Karpas-422 (cell line): Measurements from ENCODE around the gene CACNA1I. TPM values are rescaled to one million over a fixed set of nuclear protein-coding genes. Genes with fewer than 3 reads are reported as not detected.
A peak's percentile ranks its signal among the peaks of the same experiment; 100 is the strongest.
"Not testable (repeated sequence)": the region's sequence is repeated elsewhere in the genome, so short reads cannot be mapped to it uniquely, and the experiment has no call there.

Source experiments
- DNase-seq: peaks from one replicate; pipeline ENCODE4 v3.0.0-alpha.2; 2015
- H2AFZ ChIP-seq: fragments of 200-600 bp; sonication (generic); 2 replicates; pipeline ENCODE4 v1.6.1; 2014; ENCODE audit warnings: antibody characterized with exemption, low read length, mixed read lengths
- H3K27ac ChIP-seq: fragments of 200-600 bp; sonication (generic); 2 replicates; pipeline ENCODE4 v1.5.1; 2014; ENCODE audit warnings: mild to moderate bottlenecking, low read length, moderate library complexity
- H3K27me3 ChIP-seq: fragments of 200-600 bp; sonication (generic); 2 replicates; pipeline ENCODE4 v1.6.1; 2014; ENCODE audit warnings: low read length, mixed read lengths
- H3K36me3 ChIP-seq: fragments of 200-600 bp; sonication (generic); 2 replicates; pipeline ENCODE4 v1.6.1; 2014; ENCODE audit warnings: low read length, mixed read lengths; ENCODE audit not compliant: insufficient read depth
- H3K4me1 ChIP-seq: fragments of 200-600 bp; sonication (generic); 2 replicates; pipeline ENCODE4 v1.6.1; 2014; ENCODE audit warnings: mild to moderate bottlenecking, low read length, mixed read lengths
- H3K4me2 ChIP-seq: fragments of 200-600 bp; sonication (generic); 2 replicates; pipeline ENCODE4 v1.6.1; 2014; ENCODE audit warnings: low read length, low read depth, mild to moderate bottlenecking; ENCODE audit not compliant: poor library complexity, severe bottlenecking
- H3K4me3 ChIP-seq: fragments of 200-600 bp; sonication (generic); 2 replicates; pipeline ENCODE4 v1.5.1; 2014; ENCODE audit warnings: mild to moderate bottlenecking, antibody characterized with exemption, low read length, mixed read lengths
- H3K79me2 ChIP-seq: fragments of 200-600 bp; sonication (generic); 2 replicates; pipeline ENCODE4 v1.6.1; 2014; ENCODE audit warnings: mild to moderate bottlenecking, low read length, mixed read lengths
- H3K9ac ChIP-seq: fragments of 200-600 bp; sonication (generic); 2 replicates; pipeline ENCODE4 v1.6.0; 2014; ENCODE audit warnings: low read length
- H3K9me2 ChIP-seq: fragments of 200-600 bp; sonication (generic), shearing (Covaris generic); replicated peaks from 2 replicates; pipeline ENCODE4 v1.6.0; 2014; ENCODE audit warnings: mild to moderate bottlenecking, low read length, moderate library complexity; ENCODE audit not compliant: insufficient read depth
- H3K9me3 ChIP-seq: fragments of 300-700, 200-600 bp; sonication (generic); 2 replicates; pipeline ENCODE4 v1.6.1; 2014; ENCODE audit warnings: low read length, mixed read lengths
- H4K20me1 ChIP-seq: fragments of 200-600 bp; sonication (generic); 2 replicates; pipeline ENCODE4 v1.6.1; 2014; ENCODE audit warnings: mild to moderate bottlenecking, antibody characterized with exemption, low read length, low read depth; ENCODE audit not compliant: insufficient read depth
- total RNA-seq: library from RNA; depleted of rRNA; stranded (reverse); fragments of >200 nt; shearing (Covaris generic); gene quantifications from 2 replicates; pipeline ENCODE4 v1.2.3, GENCODE V29; 2014; ENCODE audit warnings: low replicate concordance; rRNA removed

CACNA1I gene
- total RNA-seq: not detected in 2 replicates

DNA sequence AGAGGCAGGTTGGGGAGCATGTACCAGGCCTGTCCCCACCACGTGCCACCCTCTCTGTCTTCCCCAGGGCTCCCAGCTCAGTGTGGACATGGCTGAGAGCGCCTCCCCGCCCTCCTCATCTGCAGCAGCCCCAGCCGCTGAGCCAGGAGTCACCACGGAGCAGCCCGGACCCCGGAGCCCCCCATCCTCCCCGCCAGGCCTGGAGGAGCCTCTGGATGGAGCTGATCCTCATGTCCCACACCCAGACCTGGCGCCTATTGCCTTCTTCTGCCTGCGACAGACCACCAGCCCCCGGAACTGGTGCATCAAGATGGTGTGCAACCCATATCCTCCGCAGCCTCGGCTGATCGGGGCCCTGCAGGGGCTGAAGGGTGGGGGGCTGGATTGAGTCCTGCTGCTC lies at the start of gene CACNA1I:
Gene CACNA1I, plus strand, starts transcription at position 89 of the 400 bp plus-strand sequence. Its CDS starts 0 bp downstream, at position 89.
- H3K9ac ChIP-seq: no peak within 1 kb of the TSS
- DNase-seq: no peak
- no peaks in the 10 kb centered on the region for H3K9me2 ChIP-seq
- no peaks in the 10 kb centered on the region for H4K20me1 ChIP-seq
- H3K27me3 ChIP-seq: no peaks in the 10 kb centered on the region
- no peaks in the 10 kb centered on the region for H3K36me3 ChIP-seq
- no peaks in the 10 kb centered on the region for H3K79me2 ChIP-seq
- no peak within 1 kb of the TSS for H2AFZ ChIP-seq
- H3K4me2 ChIP-seq: no peak within 1 kb of the TSS
- H3K27ac ChIP-seq: no peak within 1 kb of the TSS
- no peak within 1 kb of the TSS for H3K4me3 ChIP-seq
- H3K9me3 ChIP-seq: no peaks in the 10 kb centered on the region
- H3K4me1 ChIP-seq: no peaks in the 10 kb centered on the region

DNA sequence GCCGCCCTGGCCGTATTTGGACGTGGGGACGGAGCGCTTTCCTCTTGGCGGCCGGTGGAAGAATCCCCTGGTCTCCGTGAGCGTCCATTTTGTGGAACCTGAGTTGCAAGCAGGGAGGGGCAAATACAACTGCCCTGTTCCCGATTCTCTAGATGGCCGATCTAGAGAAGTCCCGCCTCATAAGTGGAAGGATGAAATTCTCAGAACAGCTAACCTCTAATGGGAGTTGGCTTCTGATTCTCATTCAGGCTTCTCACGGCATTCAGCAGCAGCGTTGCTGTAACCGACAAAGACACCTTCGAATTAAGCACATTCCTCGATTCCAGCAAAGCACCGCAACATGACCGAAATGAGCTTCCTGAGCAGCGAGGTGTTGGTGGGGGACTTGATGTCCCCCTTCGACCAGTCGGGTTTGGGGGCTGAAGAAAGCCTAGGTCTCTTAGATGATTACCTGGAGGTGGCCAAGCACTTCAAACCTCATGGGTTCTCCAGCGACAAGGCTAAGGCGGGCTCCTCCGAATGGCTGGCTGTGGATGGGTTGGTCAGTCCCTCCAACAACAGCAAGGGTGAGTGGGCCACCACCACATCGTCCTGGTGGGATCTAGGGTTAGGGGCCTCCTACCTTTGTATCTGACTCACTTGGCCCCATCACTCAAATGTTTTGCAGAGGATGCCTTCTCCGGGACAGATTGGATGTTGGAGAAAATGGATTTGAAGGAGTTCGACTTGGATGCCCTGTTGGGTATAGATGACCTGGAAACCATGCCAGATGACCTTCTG lies 49.3 kb upstream of the CACNA1I start:
- Histone ChIP-seq H3K4me2 (peak overlapping the region; percentile 84), H3K27ac (peak overlapping the region; percentile 92), H3K79me2 (peaks cover 26% of the 10 kb centered on the region), H3K4me1 (peaks cover 60% of the 10 kb centered on the region), H3K36me3 (peaks cover 42% of the 10 kb centered on the region), H3K9ac (peak overlapping the region; percentile 99), H3K4me3 (peak overlapping the region; percentile 92), H4K20me1 (peaks cover 30% of the 10 kb centered on the region)
- not testable (repeated sequence) for H3K9me3 ChIP-seq, H3K9me2 ChIP-seq, H3K27me3 ChIP-seq, H2AFZ ChIP-seq
- peak; percentile 45 for DNase-seq

DNA sequence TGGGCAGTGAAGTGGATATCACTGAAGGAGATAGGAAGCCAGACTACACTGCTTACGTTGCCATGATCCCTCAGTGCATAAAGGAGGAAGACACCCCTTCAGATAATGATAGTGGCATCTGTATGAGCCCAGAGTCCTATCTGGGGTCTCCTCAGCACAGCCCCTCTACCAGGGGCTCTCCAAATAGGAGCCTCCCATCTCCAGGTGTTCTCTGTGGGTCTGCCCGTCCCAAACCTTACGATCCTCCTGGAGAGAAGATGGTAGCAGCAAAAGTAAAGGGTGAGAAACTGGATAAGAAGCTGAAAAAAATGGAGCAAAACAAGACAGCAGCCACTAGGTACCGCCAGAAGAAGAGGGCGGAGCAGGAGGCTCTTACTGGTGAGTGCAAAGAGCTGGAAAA lies 48.5 kb upstream of the CACNA1I start:
- H3K4me1 ChIP-seq: peaks cover 64% of the 10 kb centered on the region
- H3K36me3 ChIP-seq: peaks cover 37% of the 10 kb centered on the region
- peak overlapping the region; percentile 84 for H3K4me2 ChIP-seq
- H3K4me3 ChIP-seq: peak overlapping the region; percentile 92
- not testable (repeated sequence) for H3K27me3 ChIP-seq, DNase-seq, H3K9me3 ChIP-seq, H3K9me2 ChIP-seq, H2AFZ ChIP-seq
- H3K79me2 ChIP-seq: peaks cover 26% of the 10 kb centered on the region
- peak overlapping the region; percentile 92 for H3K27ac ChIP-seq
- peaks cover 30% of the 10 kb centered on the region for H4K20me1 ChIP-seq
- peak overlapping the region; percentile 99 for H3K9ac ChIP-seq

DNA sequence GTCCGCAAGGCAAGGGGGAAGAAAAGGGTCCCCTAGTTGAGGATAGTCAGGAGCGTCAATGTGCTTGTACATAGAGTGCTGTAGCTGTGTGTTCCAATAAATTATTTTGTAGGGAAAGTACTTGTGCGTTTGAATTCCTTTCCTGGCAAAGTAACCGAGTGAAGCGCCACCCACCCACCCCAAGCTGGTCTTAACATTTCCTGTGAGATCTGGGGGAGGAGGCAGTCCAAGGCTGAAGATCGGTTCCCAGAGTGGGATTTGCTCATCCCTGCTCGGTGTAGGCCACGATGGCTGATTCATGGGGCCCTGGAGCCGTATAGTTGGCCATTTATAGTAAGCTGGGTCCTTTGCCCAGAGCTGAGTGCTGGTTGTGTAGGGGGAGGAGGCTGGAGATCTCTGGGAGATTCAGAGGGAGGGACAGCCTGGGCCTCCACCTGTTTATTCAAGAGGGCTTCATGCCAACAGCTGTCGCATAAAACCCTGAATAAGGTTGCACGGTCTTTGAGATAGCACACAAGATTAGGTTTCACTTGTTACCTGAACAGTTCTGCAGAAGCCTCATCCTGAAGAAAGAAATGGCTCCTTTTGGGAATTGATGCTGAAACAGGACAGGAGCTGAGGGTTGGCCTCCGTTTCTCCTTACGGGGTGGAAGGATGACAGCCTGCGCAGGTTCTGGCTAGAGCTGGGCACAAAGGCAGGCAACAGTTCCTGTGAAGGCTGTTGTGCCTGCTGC lies 47.8 kb upstream of the CACNA1I start:
- Histone ChIP-seq H3K9ac (peak overlapping the region; percentile 99), H2AFZ (no peak overlapping the region), H3K27ac (peak overlapping the region; percentile 92), H3K79me2 (peaks cover 26% of the 10 kb centered on the region), H3K4me2 (peak overlapping the region; percentile 84), H3K4me1 (peaks cover 70% of the 10 kb centered on the region), H3K36me3 (peaks cover 33% of the 10 kb centered on the region), H3K27me3 (no peaks in the 10 kb centered on the region), H4K20me1 (peaks cover 30% of the 10 kb centered on the region), H3K9me2 (no peaks in the 10 kb centered on the region), H3K4me3 (peak overlapping the region; percentile 92), H3K9me3 (no peaks in the 10 kb centered on the region)
- peak; percentile 78 for DNase-seq

DNA sequence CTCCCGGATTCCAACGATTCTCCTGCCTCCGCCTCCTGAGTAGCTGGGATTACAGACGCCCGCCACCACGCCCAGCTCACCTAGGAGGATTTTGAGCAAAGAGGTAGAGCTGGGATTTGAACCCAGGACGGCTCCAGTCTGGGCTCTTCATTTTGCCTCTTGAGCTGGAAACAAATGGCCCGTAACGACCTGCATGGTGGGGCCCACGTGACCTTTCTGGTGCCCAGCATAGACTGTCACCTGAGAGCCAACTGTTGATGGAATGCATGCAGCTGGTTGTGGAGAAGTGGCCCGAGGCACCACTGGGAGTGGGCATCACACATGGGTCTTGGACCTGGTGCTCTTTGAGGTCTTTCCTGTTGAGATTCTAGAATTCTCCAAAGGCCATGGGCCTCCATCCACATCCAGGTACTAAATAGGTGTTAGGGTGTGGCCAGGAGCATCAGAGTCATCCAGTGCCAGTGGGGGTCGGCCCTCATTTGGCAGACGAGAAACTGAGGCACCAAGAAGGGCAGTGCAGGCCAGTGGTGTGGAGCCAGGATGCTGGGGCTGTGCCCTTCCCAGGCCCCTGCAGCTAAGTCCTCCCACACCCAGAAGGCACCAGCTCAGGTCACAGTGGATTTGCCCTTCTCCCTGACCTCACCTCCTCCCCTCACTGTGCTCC lies 46.3 kb upstream of the CACNA1I start:
- no peak overlapping the region for H2AFZ ChIP-seq
- no peaks in the 10 kb centered on the region for H3K9me2 ChIP-seq
- H3K27ac ChIP-seq: no peak overlapping the region
- H3K79me2 ChIP-seq: peaks cover 19% of the 10 kb centered on the region
- H3K9ac ChIP-seq: no peak overlapping the region
- no peaks in the 10 kb centered on the region for H3K9me3 ChIP-seq
- peak; percentile 81 for DNase-seq
- peaks cover 33% of the 10 kb centered on the region for H3K36me3 ChIP-seq
- H4K20me1 ChIP-seq: peaks cover 30% of the 10 kb centered on the region
- peaks cover 69% of the 10 kb centered on the region for H3K4me1 ChIP-seq
- H3K27me3 ChIP-seq: no peaks in the 10 kb centered on the region
- no peak overlapping the region for H3K4me3 ChIP-seq
- H3K4me2 ChIP-seq: no peak overlapping the region

DNA sequence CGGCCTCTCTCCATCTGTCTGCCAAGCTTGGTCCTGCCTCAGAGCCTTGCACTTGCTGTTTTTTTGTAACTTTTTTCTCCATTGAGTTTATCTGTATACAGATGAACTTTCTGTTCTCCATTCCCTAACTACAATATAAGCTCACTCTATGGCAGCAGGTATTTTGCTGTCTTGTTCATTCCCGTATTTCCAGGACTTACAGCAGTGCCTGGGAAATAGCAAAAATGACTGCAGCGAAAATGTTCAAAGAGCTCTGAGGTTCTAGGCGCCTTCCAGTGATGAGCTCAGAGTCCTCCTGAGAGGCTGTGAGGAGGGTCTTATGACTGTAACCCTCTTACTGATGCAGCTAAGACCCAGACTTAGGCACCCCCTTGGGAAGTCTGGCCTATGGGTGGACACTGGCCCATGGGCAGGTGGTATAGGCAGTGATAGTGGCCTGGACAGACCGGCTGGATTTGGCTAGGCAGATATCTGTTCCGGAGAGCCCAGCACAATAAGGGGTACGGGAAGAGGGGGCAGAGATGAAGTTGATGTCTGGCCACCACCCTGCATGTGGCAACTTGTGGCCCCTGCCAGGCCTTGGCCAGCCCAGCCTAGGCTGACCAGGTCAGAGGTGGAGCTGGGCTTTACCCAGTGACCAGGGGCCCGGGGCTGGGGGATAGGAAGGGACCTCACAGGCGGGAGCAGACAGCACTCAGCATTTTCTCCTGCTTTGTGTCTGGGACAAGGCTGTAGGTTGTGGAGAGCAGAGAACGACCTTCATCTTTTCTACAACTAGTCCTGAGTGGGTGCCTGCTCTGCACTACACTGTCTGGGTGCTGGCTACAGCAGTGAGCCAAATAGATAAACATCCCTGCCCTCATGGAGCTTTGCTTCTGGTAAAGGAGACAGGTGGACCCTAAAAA lies 45.5 kb upstream of the CACNA1I start:
- Histone ChIP-seq H2AFZ (no peak overlapping the region), H3K4me1 (peaks cover 76% of the 10 kb centered on the region), H3K27me3 (no peaks in the 10 kb centered on the region), H3K9me3 (no peaks in the 10 kb centered on the region), H3K79me2 (peaks cover 21% of the 10 kb centered on the region), H3K9ac (no peak overlapping the region), H3K4me2 (no peak overlapping the region), H3K4me3 (no peak overlapping the region), H3K36me3 (peaks cover 37% of the 10 kb centered on the region), H3K27ac (peak overlapping the region; percentile 96), H3K9me2 (no peaks in the 10 kb centered on the region), H4K20me1 (peaks cover 30% of the 10 kb centered on the region)
- DNase-seq: peak; percentile 79

DNA sequence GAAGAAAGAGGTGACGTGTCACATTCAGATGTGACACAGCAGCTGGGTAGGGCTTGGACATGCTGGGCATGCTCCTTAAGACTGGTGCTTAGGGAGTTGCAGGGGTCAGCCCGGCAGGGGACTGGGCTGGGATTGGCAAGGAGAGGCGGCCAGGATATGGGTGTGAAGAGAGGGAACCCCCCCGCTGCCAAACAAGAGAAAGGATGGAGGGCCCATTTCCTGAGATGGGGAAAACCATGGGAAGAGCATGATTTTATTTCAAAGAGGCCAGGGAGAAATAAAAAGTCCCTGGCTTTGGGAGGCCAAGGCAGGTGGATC lies 44.9 kb upstream of the CACNA1I start:
- no peaks in the 10 kb centered on the region for H3K27me3 ChIP-seq
- no peak overlapping the region for H2AFZ ChIP-seq
- peaks cover 28% of the 10 kb centered on the region for H4K20me1 ChIP-seq
- H3K79me2 ChIP-seq: peaks cover 21% of the 10 kb centered on the region
- H3K9me2 ChIP-seq: no peaks in the 10 kb centered on the region
- peak overlapping the region; percentile 96 for H3K27ac ChIP-seq
- DNase-seq: no peak
- no peak overlapping the region for H3K4me2 ChIP-seq
- peaks cover 39% of the 10 kb centered on the region for H3K36me3 ChIP-seq
- H3K9ac ChIP-seq: no peak overlapping the region
- H3K4me1 ChIP-seq: peaks cover 82% of the 10 kb centered on the region
- H3K4me3 ChIP-seq: no peak overlapping the region
- no peaks in the 10 kb centered on the region for H3K9me3 ChIP-seq
